ENCODE measurements around the gene FAM216B. TPM values are rescaled to one million over a fixed set of nuclear protein-coding genes. Genes with fewer than 3 reads are reported as not detected.
"Not testable (repeated sequence)": the region's sequence is repeated elsewhere in the genome, so short reads cannot be mapped to it uniquely, and the experiment has no call there.

The FAM216B gene
- total RNA-seq, 1 donor from 2014 or later, result not detected

DNA sequence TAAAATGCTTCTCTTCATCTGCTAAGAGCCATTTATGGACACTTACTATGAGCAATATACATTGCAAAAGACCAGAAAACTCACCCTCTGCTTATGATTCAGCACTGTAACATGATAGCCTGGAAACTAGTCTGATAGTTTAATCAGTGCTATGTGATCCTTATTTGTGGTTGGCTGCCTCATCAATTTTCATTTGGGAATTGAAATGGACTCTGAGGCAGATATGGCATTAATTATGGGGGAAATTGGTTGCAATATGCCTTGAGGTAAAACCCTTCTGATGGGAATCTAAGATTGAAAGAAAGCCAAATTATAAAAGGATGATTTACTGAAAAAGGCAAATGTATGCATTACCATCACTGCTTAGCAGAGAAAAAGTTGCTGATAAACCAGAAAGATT, 33.5 kb downstream of the FAM216B start:
- no peak for DNase-seq (ENCODE audit: low spot score in 2 of 2, unreplicated experiment in 2 of 2)

DNA sequence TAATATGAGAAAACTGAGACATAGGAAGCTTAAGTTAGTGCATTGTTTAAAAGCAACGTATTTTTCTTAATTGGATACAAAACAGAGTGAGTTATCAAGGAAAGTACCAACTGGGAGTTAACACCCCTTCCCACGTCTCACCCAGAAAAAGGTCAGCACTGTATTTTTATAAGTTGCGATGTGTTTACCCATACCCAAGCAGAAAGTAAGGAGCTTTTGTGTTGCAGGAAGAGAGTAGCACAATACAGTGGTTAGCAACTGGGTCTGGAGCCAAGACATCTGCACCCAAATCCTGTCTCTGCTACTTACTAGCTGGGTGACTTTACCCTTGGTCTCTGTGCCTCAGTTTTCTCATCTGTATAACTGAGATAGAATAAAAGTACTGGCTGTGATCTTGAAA, 34.3 kb downstream of the FAM216B start:
- Mint-ChIP-seq H3K36me3 (peaks cover 12% of the 10 kb centered on the region), H3K4me1 (peaks cover 42% of the 10 kb centered on the region), H3K27me3 (ENCODE audit: low read depth) (no peaks in the 10 kb centered on the region), H3K9me3 (peaks cover 19% of the 10 kb centered on the region), H3K27ac (no peak overlapping the region), H3K4me3 (no peak overlapping the region)
- TF ChIP-seq, protein P1, sequence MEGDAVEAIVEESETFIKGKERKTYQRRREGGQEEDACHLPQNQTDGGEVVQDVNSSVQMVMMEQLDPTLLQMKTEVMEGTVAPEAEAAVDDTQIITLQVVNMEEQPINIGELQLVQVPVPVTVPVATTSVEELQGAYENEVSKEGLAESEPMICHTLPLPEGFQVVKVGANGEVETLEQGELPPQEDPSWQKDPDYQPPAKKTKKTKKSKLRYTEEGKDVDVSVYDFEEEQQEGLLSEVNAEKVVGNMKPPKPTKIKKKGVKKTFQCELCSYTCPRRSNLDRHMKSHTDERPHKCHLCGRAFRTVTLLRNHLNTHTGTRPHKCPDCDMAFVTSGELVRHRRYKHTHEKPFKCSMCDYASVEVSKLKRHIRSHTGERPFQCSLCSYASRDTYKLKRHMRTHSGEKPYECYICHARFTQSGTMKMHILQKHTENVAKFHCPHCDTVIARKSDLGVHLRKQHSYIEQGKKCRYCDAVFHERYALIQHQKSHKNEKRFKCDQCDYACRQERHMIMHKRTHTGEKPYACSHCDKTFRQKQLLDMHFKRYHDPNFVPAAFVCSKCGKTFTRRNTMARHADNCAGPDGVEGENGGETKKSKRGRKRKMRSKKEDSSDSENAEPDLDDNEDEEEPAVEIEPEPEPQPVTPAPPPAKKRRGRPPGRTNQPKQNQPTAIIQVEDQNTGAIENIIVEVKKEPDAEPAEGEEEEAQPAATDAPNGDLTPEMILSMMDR (IDR thresholded peaks at IDR 0.05; ENCODE audit: unreplicated experiment), result no peak
- no peak for DNase-seq (ENCODE audit: low spot score in 2 of 2, unreplicated experiment in 2 of 2)

More for the DNA sequence above, 33.5 kb downstream of the FAM216B start:
- H3K27ac Mint-ChIP-seq, result peak overlapping the region; percentile 58
- no peak overlapping the region for H3K4me3 Mint-ChIP-seq
- TF ChIP-seq, protein P1 (IDR thresholded peaks at IDR 0.05; ENCODE audit: unreplicated experiment), result no peak
- peaks cover 12% of the 10 kb centered on the region for H3K36me3 Mint-ChIP-seq
- H3K27me3 Mint-ChIP-seq (ENCODE audit: low read depth), result no peaks in the 10 kb centered on the region
- peaks cover 42% of the 10 kb centered on the region for H3K4me1 Mint-ChIP-seq
- peaks cover 19% of the 10 kb centered on the region for H3K9me3 Mint-ChIP-seq

GRCh38 chr13:42816538-42816937, 35.2 kb downstream of the FAM216B start:
- H3K36me3 Mint-ChIP-seq, result peaks cover 10% of the 10 kb centered on the region

GRCh38 chr13:42819687-42820086, 38.3 kb downstream of the FAM216B start:
- H3K27me3 Mint-ChIP-seq (ENCODE audit: low read depth); H3K4me3 Mint-ChIP-seq; H3K36me3 Mint-ChIP-seq; H3K27ac Mint-ChIP-seq; DNase-seq (ENCODE audit: low spot score in 2 of 2, unreplicated experiment in 2 of 2): not testable (repeated sequence)
- Mint-ChIP-seq H3K4me1 (peaks cover 32% of the 10 kb centered on the region), H3K9me3 (peaks cover 15% of the 10 kb centered on the region)

More at GRCh38 chr13:42816538-42816937, 35.2 kb downstream of the FAM216B start:
- TF ChIP-seq, protein P1 (IDR thresholded peaks at IDR 0.05; ENCODE audit: unreplicated experiment), result peak; percentile 78
- H3K27ac Mint-ChIP-seq, result no peak overlapping the region
- no peak overlapping the region for H3K4me3 Mint-ChIP-seq
- H3K4me1 Mint-ChIP-seq, result peaks cover 45% of the 10 kb centered on the region
- DNase-seq (ENCODE audit: low spot score in 2 of 2, unreplicated experiment in 2 of 2), result no peak
- no peaks in the 10 kb centered on the region for H3K27me3 Mint-ChIP-seq (ENCODE audit: low read depth)
- H3K9me3 Mint-ChIP-seq, result peaks cover 15% of the 10 kb centered on the region

DNA sequence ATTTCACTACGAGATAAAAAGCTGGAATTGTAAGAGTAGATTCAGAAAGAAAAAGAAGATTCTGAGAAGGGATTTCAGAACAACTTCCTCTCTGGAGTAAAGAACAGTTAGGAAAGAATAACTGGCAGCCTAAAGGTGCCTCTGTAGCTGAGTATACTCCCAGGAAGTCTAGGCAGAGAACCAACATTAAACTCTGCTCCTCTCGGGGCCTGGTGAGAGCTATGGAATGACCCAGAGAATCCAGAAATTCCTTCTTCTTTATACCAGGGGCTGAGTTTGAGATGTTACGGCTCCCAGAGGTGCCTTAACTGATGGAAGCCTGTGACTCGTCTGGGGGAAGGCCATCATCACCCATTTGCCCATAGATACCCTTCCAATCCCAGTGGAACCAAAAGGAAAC, 39.1 kb downstream of the FAM216B start:
- Mint-ChIP-seq H3K4me3 (no peak overlapping the region), H3K27ac (no peak overlapping the region), H3K27me3 (ENCODE audit: low read depth) (peaks cover 9% of the 10 kb centered on the region), H3K36me3 (peaks cover 10% of the 10 kb centered on the region), H3K4me1 (peaks cover 24% of the 10 kb centered on the region), H3K9me3 (peaks cover 15% of the 10 kb centered on the region)
- no peak for DNase-seq (ENCODE audit: low spot score in 2 of 2, unreplicated experiment in 2 of 2)
- TF ChIP-seq, protein P1 (IDR thresholded peaks at IDR 0.05; ENCODE audit: unreplicated experiment), result no peak

- H3K4me3 Mint-ChIP-seq, result no peak overlapping the region
- peaks cover 10% of the 10 kb centered on the region for H3K36me3 Mint-ChIP-seq
- H3K4me1 Mint-ChIP-seq, result peaks cover 16% of the 10 kb centered on the region
- no peak overlapping the region for H3K27ac Mint-ChIP-seq
- peaks cover 15% of the 10 kb centered on the region for H3K9me3 Mint-ChIP-seq
- H3K27me3 Mint-ChIP-seq (ENCODE audit: low read depth), result peaks cover 12% of the 10 kb centered on the region
- TF ChIP-seq, protein P1 (IDR thresholded peaks at IDR 0.05; ENCODE audit: unreplicated experiment), result no peak
- no peak for DNase-seq (ENCODE audit: low spot score in 2 of 2, unreplicated experiment in 2 of 2)
Observed at GRCh38 chr13:42821437-42821836, 40.1 kb downstream of the FAM216B start.

Measured in mesothelial cell of epicardium (in vitro differentiated cells).